ENCODE measurements around the gene ADIRF.

DNA sequence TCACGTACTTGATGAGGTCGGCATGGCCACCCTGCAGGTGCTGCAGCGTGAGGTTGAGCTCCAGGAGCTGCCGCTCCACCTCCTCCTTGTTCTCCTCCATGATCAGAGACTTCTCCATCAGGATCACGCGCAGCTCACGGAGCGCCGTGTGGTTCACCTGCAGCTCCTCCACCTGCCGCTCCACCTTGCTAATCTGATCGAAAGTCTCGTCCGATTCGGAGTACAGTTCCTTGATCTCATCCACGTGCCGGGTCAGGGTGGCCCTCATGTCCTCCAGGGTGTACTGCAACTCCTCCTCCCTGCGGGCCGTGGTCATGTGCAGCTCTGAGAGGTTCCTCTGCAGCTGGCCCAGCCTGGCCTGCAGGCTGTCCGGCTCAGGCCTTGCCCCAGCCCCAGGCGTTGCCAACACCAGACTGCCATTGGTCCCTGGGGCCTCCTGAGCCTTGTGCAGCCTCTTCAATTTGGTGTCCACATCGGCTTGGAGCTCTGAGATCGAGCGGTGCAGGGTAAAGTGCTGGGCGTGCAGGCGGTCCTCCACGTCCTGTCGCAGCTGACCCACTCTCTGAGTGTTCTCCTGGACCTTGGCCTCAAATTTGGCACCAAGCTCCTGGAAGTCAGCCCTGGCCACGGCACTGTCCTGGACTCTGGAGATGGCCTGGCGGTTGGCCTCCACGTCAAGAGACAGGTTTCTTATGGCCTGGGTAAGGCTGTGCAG lies 24.8 kb upstream of the ADIRF start:
- no peak for TF ChIP-seq POLR2A (IDR thresholded peaks at IDR 0.05; ENCODE audit: low read length)
- no peak for TF ChIP-seq GATA1 (IDR thresholded peaks at IDR 0.05; ENCODE audit: low read depth, low read length)

Measured in erythroblast (primary cell).